GM08714 (cell line): ENCODE data around the gene GOLPH3L.
"Not testable (repeated sequence)": the region's sequence is repeated elsewhere in the genome, so short reads cannot be mapped to it uniquely, and the experiment has no call there.

Experiments used
- H3K4me3 ChIP-seq: fragments of 200-500 bp; sonication (Bioruptor generic); 2 replicates; pipeline ENCODE4 v1.5.1; 2014; ENCODE audit warnings: mild to moderate bottlenecking, low read length, inconsistent platforms
- ZNF274 ChIP-seq: IDR thresholded peaks from 2 replicates; pipeline ENCODE4 v1.6.1; 2012; ENCODE audit warnings: mild to moderate bottlenecking, low read depth, low read length

GOLPH3L gene

DNA sequence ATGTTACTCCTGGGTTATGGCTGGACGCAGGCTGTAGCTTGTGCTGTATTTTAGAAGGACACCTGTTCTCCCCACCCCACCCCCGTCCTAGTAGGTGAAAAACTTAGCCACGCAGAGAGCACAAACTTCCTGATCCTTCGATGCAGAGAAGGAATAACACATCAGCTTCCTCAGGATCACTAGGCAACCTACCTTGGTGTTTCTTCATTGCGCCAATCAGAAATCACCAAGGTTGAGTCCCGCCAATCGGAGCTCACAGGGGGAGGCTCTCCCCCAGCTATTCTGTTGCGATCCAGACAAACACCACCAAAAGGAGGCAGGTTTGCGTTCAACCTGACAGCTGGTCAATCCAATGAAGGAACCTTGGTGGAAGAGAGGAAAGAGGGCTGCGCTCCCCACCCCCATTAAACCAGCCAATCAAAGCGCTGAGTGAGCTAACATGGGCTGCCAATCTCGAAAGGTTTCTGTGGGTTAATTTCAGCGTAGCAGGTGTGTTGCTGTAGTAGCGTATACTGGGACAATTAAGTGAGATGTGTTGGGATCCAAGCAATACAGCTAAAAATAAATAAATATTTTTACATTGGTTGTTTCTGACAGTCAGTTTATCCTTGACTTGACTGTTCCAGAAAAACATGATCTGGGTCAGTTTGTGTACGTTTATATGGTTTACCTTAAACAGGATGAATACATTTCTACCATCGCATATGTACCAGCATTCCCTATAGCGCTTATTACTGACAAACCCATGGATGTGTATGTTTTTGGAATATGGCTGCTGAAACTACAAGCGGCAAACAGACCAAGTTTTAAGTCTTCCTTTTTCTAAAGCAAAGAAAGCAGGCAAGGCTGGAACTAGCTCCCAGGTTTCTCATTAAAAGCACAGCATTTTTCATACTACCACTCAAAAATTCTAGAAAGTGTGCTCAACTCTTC is at the start of gene GOLPH3L:
Gene GOLPH3L, minus strand, starts transcription at position 160 of the 933 bp plus-strand sequence. CDS start 2,316 bp downstream, outside the sequence.
- no peak for TF ChIP-seq ZNF274
- H3K4me3 ChIP-seq: peak within 1 kb of the TSS; percentile 96

DNA sequence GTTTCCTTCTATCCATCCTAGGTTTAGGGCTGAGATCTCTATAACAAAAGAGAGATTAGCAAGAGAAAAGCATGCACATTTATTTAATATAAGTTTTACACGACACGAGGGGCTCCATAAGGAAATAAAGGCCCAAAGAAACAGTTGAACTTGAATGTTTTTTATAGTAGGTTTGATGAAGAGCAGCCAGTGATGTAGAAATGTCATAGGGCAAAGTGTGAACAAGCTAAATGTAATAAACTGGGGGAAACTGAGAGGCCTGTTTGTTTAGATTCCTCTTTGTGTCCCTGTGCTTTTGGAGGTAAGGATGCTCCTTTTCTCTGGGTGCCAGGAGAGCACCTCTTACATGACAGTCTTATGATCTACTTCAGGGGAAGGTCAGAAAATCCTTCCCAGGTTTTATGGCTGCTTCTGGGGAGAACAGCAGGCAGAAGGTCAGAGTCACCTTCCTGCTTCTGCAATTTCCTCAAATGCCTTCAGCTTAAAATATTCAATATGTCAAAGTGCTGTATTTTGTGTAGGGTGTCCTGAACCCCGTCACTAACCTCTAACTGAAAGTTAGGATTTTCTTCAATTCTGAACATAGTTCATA is 33.3 kb upstream of the GOLPH3L start:
- no peak for TF ChIP-seq ZNF274
- no peak overlapping the region for H3K4me3 ChIP-seq

- no peak overlapping the region for H3K4me3 ChIP-seq
- no peak for TF ChIP-seq ZNF274
Measured at GRCh38 chr1:150724336-150724735, 27.4 kb upstream of the GOLPH3L start.

DNA sequence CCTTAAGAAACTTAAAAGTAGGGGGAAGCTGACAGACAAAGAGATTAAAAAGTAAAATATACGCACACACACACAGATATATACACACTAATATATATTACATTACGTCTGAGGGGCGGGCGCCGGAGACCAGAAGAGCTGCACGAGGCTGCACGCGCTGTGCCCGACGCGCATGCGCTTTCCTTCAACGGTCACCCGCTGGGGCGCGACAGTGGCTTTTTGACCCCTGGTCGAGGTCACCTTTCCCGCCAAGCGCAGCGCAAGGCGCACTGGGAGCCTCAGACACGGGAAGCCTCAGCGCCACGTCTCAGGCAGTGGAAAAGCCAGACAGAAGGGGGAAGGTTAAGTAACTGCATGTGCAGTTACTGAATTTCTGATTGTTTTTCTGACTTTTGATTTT is 23.7 kb upstream of the GOLPH3L start, which contains the start of gene HORMAD1:
Gene HORMAD1, minus strand, starts transcription at position 193 of the 400 bp plus-strand sequence. CDS start 1,390 bp downstream, outside the sequence.
- H3K4me3 ChIP-seq: no peak within 1 kb of the TSS
- TF ChIP-seq ZNF274: no peak

GRCh38 chr1:150720098-150720497 is 23.1 kb upstream of the GOLPH3L start:
- no peak for TF ChIP-seq ZNF274
- H3K4me3 ChIP-seq: no peak overlapping the region

- no peak for TF ChIP-seq ZNF274
- no peak overlapping the region for H3K4me3 ChIP-seq
Measured at GRCh38 chr1:150718225-150718891, 21.4 kb upstream of the GOLPH3L start.

- not testable (repeated sequence) for H3K4me3 ChIP-seq
Measured at GRCh38 chr1:150709031-150709430, 12.1 kb upstream of the GOLPH3L start.

- no peak overlapping the region for H3K4me3 ChIP-seq
- TF ChIP-seq ZNF274: no peak
Measured at GRCh38 chr1:150708595-150708994, 11.6 kb upstream of the GOLPH3L start.

DNA sequence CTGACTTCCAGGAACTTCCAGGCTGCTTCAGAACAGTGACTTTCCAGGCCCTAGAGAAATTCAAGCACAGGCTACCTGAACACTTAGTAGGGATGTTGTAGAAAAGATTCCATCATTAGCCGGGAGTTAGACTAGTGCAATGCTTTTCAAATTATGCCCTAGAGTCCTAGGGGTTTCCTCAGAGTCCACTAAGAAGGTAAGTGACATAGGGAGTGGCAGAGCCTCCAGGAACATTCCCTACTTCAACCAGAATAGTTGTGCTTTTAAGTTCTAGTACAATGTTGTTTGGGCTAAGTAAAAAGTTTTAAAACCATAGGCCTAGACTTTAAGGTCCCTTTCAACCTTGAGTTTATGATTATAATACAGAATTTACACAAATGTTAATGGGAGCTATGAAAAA is 9.1 kb upstream of the GOLPH3L start:
- no peak for TF ChIP-seq ZNF274
- no peak overlapping the region for H3K4me3 ChIP-seq

DNA sequence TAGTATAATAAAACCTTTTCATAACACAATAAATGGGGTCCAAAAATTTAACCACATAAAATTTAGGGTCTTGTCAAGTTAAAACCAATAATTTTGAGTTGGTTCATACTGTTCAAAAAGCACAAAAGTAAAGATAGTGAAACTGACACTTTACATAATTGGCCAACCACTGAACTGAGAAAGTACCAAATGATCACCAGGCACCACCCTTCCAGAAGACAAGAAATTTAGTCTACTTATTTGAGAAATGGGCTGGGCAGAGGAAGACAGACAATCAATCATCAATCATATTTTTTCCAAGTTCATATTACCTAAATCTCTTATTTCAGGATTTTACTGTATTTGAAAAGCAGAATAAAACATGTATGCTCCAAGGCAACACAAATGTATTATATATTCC is 6.5 kb upstream of the GOLPH3L start:
- H3K4me3 ChIP-seq: no peak overlapping the region
- no peak for TF ChIP-seq ZNF274

DNA sequence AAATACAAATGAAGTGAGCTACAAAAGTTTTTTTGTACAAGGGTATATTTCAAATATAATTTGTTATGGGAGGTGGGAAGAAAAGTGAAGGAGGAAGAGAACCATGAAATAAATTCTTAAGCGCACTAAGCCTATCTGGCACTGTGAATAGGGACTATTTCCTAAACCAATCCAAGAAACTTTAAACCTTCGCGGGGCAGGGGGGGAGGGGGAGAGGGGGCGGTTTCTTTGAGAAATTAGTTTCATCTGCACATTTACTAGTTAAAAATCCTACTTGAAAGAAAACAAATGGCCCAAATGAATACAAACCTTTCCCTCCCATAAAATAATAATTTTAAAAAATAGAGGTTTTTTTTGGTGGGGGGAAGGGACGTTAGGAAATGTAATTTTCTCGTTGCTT is 364 bp downstream of the GOLPH3L start:
- peak overlapping the region; percentile 96 for H3K4me3 ChIP-seq
- TF ChIP-seq ZNF274: no peak

DNA sequence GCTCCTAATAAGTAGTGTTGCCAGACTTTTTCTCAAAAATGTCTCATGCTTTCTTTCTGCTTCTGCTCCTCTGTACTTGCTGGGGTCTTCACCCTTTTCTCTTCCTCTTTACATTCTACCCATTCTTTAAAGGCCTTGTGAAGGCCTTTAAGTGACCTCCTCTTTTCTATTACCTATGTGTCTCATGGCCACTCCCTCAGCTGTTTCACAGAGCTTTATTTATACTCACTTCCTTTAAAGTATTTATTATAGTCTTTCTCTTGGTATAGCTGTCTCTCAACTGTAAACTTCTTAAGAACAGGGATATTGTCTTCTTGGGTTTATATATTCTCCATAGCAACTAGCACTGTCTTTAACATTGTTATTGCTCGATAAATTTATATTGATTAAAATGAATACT is 792 bp downstream of the GOLPH3L start:
- H3K4me3 ChIP-seq: peak overlapping the region; percentile 96; the same call in 1 of the 2 replicates
- no peak for TF ChIP-seq ZNF274

DNA sequence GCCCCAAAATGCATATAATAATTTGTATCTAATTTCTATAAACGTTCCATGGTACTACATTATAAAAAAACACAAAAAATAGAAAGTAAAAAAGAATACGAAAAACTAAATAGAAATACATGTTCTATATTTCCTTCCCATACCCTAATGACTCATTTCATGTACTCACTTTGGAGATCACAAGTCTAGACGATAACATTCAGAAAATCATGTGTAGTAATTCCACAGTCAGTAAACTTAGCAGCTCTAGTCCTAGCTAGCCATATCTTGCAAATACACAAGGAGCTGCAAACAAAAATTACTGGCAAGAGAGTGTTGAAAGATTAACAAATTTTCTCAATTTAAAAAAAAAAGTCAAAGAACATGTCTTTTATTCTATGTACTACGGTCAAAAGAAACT is 1.4 kb downstream of the GOLPH3L start:
- no peak overlapping the region for H3K4me3 ChIP-seq
- TF ChIP-seq ZNF274: no peak

GRCh38 chr1:150692720-150693119 is 4.2 kb downstream of the GOLPH3L start:
- no peak for TF ChIP-seq ZNF274

DNA sequence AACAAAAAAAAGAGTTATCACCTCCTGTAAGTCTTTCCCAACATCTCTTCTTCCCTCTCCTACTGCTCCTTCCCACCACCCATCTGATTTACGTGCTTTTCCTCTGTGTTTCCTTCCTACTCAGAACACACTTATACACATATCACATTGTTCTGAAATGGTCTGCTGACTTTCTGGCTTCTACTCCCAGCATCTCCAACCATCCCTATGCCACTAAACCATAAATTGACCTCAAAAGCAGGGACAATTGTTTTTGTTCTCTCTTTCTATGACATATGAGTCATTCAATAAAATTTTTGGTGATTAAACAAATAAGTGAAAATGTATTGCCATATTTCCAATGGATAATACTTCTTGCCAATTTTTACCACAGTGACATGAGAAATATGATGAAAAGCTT is 8.2 kb downstream of the GOLPH3L start:
- TF ChIP-seq ZNF274: no peak
- H3K4me3 ChIP-seq: no peak overlapping the region

More at GRCh38 chr1:150692720-150693119, 4.2 kb downstream of the GOLPH3L start:
- H3K4me3 ChIP-seq: no peak overlapping the region

GRCh38 chr1:150686275-150686674 is 10.7 kb downstream of the GOLPH3L start:
- no peak overlapping the region for H3K4me3 ChIP-seq
- no peak for TF ChIP-seq ZNF274
